ENCODE results near the gene CHCHD3. TPM values are rescaled to one million over a fixed set of nuclear protein-coding genes. Genes with fewer than 3 reads are reported as not detected.

Gene CHCHD3
- total RNA-seq, 1 experiment from 2014 or later = 114 TPM

GRCh38 chr7:133124974-133125373 lies 43.1 kb upstream of the CHCHD3 start:
- DNase-seq (ENCODE audit: low spot score) (no peak), ATAC-seq (no peak)
- H3K36me3 Mint-ChIP-seq = no peaks in the 10 kb centered on the region
- H3K9me3 Mint-ChIP-seq = peaks cover 9% of the 10 kb centered on the region; the same call in 1 of the 2 replicates
- no peak overlapping the region for H3K4me3 Mint-ChIP-seq
- H3K27me3 Mint-ChIP-seq (ENCODE audit: low read depth) = no peaks in the 10 kb centered on the region
- no peak overlapping the region for H3K27ac Mint-ChIP-seq
- ChIA-PET CTCF (interaction anchor here (1.2 to 2.1 kb wide), 2 partner anchors 15 to 219 kb away, joined by 3 to 5 read pairs; no protein-coding TSS in a partner anchor), POLR2A (no interaction called here)
- peaks cover 6% of the 10 kb centered on the region for H3K4me1 Mint-ChIP-seq
- TF ChIP-seq SMAD3 (CRISPR knock-in tag; IDR thresholded peaks at IDR 0.05; ENCODE audit: borderline replicate concordance) (no peak), RELA (CRISPR knock-in tag; IDR thresholded peaks at IDR 0.05; ENCODE audit: borderline replicate concordance) (no peak), AFF4 (CRISPR knock-in tag; IDR thresholded peaks at IDR 0.05; ENCODE audit: borderline replicate concordance) (no peak), E2F5 (CRISPR knock-in tag; IDR thresholded peaks at IDR 0.05) (no peak), PREB (CRISPR knock-in tag; IDR thresholded peaks at IDR 0.05; ENCODE audit: borderline replicate concordance) (no peak), HMGA2 (CRISPR knock-in tag; IDR thresholded peaks at IDR 0.05) (no peak), ZNF317 (CRISPR knock-in tag; IDR thresholded peaks at IDR 0.05; ENCODE audit: borderline replicate concordance, low read depth) (no peak), CBFB (CRISPR knock-in tag; IDR thresholded peaks at IDR 0.05; ENCODE audit: low read depth) (no peak), ATF2 (CRISPR knock-in tag; IDR thresholded peaks at IDR 0.05; ENCODE audit: borderline replicate concordance, low read depth) (no peak), ZNF416 (CRISPR knock-in tag; IDR thresholded peaks at IDR 0.05) (no peak), OVOL2 (CRISPR knock-in tag; IDR thresholded peaks at IDR 0.05; ENCODE audit: borderline replicate concordance) (no peak), GABPB1 (CRISPR knock-in tag; IDR thresholded peaks at IDR 0.05) (no peak), STAT6 (CRISPR knock-in tag; conservative IDR thresholded peaks at IDR 0.05; ENCODE audit: low read depth) (no peak), FOXP4 (CRISPR knock-in tag; IDR thresholded peaks at IDR 0.05) (no peak), ZBTB21 (CRISPR knock-in tag; IDR thresholded peaks at IDR 0.05; ENCODE audit: borderline replicate concordance) (no peak), NFATC4 (CRISPR knock-in tag; IDR thresholded peaks at IDR 0.05) (no peak), JAZF1 (CRISPR knock-in tag; IDR thresholded peaks at IDR 0.05) (no peak), NR3C1 (CRISPR knock-in tag; conservative IDR thresholded peaks at IDR 0.05; ENCODE audit: low read depth) (no peak)

Data from WTC11 (cell line).